Hepatocyte (in vitro differentiated cells): ENCODE measurements around the gene CEP131.

Experiments used
- EZH2 ChIP-seq: fragments of 200-600 bp; sonication (generic); IDR thresholded peaks from 2 replicates; pipeline ENCODE4 v1.6.1; 2016; ENCODE audit warnings: antibody characterized with exemption, mild to moderate bottlenecking, borderline replicate concordance
- TF ChIP-seq, protein P1 (sequence below): fragments of 200-600 bp; sonication (generic); IDR thresholded peaks from 2 replicates; pipeline ENCODE4 v1.5.1; 2016; ENCODE audit warnings: antibody characterized with exemption, mild to moderate bottlenecking; ENCODE audit not compliant: poor library complexity

GRCh38 chr17:81261582-81262336 is 39.0 kb upstream of the CEP131 start:
- TF ChIP-seq, protein P1, sequence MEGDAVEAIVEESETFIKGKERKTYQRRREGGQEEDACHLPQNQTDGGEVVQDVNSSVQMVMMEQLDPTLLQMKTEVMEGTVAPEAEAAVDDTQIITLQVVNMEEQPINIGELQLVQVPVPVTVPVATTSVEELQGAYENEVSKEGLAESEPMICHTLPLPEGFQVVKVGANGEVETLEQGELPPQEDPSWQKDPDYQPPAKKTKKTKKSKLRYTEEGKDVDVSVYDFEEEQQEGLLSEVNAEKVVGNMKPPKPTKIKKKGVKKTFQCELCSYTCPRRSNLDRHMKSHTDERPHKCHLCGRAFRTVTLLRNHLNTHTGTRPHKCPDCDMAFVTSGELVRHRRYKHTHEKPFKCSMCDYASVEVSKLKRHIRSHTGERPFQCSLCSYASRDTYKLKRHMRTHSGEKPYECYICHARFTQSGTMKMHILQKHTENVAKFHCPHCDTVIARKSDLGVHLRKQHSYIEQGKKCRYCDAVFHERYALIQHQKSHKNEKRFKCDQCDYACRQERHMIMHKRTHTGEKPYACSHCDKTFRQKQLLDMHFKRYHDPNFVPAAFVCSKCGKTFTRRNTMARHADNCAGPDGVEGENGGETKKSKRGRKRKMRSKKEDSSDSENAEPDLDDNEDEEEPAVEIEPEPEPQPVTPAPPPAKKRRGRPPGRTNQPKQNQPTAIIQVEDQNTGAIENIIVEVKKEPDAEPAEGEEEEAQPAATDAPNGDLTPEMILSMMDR, result no peak
- no peak for TF ChIP-seq EZH2
